GM20000 (cell line): Measurements from ENCODE around the gene VGLL3.

Experiments
- DNase-seq: peaks from one replicate; pipeline ENCODE4 v3.0.0; 2012; ENCODE audit warnings: low spot score
- CTCF ChIP-seq: IDR thresholded peaks from 2 replicates; pipeline ENCODE4 v1.5.1; 2012; ENCODE audit warnings: mild to moderate bottlenecking, control low read depth; ENCODE audit errors: extremely low read depth, missing control alignments

Gene VGLL3

DNA sequence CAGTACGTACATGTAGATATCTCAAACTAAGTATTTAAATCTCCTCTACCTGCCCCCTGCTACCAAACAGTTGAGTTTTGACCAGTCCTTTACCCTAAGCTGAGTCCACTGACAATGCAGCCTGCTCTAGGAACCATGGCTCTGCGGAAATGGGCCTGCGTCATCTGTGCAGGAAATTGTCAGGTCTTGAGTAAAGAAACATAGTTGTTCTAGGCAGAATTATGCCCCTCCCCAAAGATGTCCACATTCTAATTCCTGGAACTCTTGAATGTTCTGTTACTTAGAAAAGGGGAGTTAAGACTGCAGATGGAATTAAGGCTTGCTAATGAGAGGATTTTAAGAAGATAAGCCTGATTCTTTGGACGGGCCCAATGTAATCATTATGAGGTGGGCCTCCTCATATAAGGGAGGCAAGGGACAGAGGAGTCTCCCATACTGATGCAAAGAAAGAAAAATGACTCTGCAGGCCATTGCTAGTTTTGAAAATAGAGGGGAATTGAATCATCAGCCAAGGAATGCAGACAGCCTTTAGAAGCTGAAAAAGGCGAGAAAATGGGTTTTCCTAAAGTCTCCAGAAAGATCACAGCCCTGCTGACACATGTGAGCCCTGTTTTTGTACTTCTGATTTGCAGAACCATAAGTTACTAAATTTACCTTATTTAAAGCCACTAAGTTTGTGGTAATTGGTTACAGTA lies 5.5 kb upstream of the VGLL3 start:
- DNase-seq, result no peak
- TF ChIP-seq CTCF, result no peak

DNA sequence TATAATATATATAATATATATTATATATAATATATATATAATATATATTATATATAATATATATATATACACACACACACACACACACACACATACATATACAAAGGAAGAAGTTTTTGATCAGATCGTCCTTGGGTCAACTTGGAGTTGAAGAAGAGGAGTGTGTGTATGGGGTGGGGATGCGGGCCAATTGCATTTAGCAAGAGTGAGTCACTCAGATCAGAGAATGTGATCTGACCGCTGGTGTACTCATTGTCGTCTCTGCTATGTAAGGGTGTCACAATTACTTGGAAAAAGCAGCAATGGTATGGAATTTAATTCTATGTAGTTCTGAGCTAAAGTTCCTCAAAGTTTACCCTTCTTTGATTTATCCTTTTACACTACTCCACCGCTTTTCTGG lies 4.6 kb upstream of the VGLL3 start:
- no peak for DNase-seq
- no peak for TF ChIP-seq CTCF

- TF ChIP-seq CTCF, result no peak
- DNase-seq, result no peak
These were observed 2.8 kb upstream of the VGLL3 start for GRCh38 chr3:86993704-86994103.

DNA sequence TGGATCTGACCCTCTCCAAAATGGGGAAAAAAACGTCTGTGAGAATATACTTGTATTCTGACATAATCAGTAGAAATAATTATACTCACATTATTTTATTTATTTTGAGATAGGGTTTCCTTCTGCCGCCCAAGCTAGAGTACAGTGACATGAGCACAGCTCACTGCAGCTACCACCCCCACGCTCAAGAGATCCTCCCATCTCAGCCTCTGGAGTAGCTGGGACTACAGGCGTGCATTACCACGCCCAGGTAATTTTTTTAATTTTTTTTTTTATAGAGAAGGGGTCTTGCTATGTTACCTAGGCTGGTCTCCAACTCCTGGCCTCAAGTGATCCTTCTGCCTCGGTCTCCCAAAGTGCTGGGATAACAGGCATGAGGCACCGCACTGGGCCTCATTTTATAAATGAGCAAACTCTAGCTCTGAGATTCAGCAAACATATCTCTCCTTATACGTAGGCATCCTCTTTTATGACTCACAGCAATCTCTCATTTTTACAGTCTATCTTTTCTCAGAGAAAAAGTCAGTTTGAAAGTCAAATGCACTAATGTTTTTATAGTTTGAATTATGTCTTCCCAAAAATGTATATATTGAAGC lies 989 bp upstream of the VGLL3 start:
- DNase-seq, result no peak
- TF ChIP-seq CTCF, result no peak

DNA sequence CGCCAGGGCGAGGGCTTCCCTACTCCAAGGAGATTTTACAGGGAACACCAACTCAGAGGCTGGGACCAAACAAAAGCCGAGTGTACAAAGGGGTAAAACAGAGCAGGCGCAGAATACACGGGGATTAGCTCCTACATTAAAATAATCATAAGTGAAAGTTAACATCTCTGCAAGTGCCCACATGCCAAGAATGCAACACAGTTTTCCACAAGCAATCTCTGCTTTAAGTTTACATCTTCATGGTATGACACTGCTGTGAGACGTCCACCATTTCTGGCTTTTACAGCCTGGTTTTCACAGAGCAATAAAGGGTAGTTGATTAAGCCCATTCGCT lies 500 bp upstream of the VGLL3 start:
- no peak for DNase-seq
- TF ChIP-seq CTCF, result no peak

DNA sequence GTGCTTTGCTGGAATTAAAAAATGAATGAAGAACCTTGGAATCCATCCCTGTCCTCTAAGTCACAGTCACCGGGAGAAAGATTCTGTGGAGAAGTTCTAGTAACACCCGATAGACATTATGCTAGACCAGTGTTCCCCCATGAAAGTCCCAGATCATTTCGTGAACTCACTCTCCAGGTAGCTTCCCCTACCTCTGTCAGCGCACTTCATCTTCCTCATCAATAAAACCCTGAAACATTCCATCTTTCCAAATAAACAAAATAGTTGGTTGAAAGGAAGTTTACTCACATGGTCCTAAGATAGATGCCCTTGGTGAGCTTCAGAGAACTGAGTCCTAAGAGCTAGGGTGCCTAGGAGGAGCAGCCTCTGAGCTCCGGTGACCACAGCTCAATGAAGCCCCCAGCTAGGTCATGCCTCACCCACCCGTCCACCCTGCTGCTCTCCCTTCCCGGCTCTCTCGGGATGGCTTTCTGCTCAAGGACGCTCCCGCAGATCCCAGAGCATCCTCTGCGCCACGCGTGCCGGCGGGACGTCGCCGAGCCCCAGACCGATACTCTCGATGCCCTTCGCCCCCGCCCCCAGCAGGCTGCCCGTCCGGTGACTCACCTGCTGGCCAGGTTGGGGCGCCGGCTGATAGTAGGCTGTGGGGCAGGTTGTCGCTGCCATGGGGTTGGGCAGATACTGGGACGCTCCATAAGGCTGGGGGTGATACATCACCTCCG lies 776 bp downstream of the VGLL3 start:
- no peak for TF ChIP-seq CTCF
- DNase-seq, result peak; percentile 34

DNA sequence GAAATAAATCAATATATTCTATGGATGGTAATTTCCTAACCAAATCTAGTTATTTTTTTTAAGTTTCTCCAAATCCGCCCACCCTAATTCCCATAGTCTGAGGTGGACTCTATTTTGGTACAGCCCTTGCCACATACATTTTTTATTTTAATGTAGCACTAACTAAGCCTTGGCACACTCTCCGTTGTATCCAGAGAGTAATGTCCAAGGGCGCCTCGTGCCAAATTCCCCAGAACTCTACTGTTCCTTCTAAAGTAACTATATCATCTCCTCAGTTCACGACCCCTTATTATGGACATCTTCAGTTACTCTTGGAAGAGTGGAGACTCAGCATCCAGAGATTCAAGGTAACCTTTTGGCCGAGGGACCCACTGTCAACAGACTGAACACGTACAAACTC lies 1.3 kb downstream of the VGLL3 start:
- no peak for DNase-seq

More for the DNA sequence above, 1.3 kb downstream of the VGLL3 start:
- TF ChIP-seq CTCF, result no peak
